Neural cell (in vitro differentiated cells): ENCODE results near the gene CCDC190. TPM values are rescaled to one million over a fixed set of nuclear protein-coding genes. Genes with fewer than 3 reads are reported as not detected.

Experiments
- H2AFZ ChIP-seq: fragments of 200-600, 300-800 bp; sonication (generic), shearing (Covaris generic); 2 replicates; pipeline ENCODE4 v1.6.0; 2014; ENCODE audit warnings: low read depth, mild to moderate bottlenecking, antibody characterized with exemption, low read length, moderate library complexity
- H3F3A ChIP-seq: fragments of 200-600 bp; shearing (Covaris generic); 2 replicates; pipeline ENCODE4 v1.6.1; 2016; ENCODE audit warnings: mild to moderate bottlenecking, moderate library complexity, mixed read lengths, antibody characterized with exemption, low read length; ENCODE audit not compliant: insufficient read depth, poor library complexity, severe bottlenecking
- H3K27ac ChIP-seq: fragments of 200-600, 300-800 bp; sonication (generic), shearing (Covaris generic); 2 replicates; pipeline ENCODE4 v1.5.1; 2014; ENCODE audit warnings: mild to moderate bottlenecking, low read length, moderate library complexity
- H3K27me3 ChIP-seq: fragments of 300-800, 200-600 bp; sonication (generic), shearing (Covaris generic); 2 replicates; pipeline ENCODE4 v1.6.0; 2014; ENCODE audit warnings: mild to moderate bottlenecking, low read depth, low read length, moderate library complexity; ENCODE audit not compliant: insufficient read depth
- H3K36me3 ChIP-seq: fragments of 300-800, 200-600 bp; sonication (generic), shearing (Covaris generic); 2 replicates; pipeline ENCODE4 v1.5.1; 2014; ENCODE audit warnings: mild to moderate bottlenecking, antibody characterized with exemption, low read length, moderate library complexity; ENCODE audit not compliant: insufficient read depth
- H3K4me2 ChIP-seq: fragments of 300-800, 200-600 bp; sonication (generic), shearing (Covaris generic); 2 replicates; pipeline ENCODE4 v1.6.0; 2014; ENCODE audit warnings: mild to moderate bottlenecking, low read length
- H3K4me3 ChIP-seq: fragments of 300-800, 200-600 bp; sonication (generic), shearing (Covaris generic); 2 replicates; pipeline ENCODE4 v1.5.1; 2014; ENCODE audit warnings: mild to moderate bottlenecking, low read length, moderate library complexity
- H3K79me2 ChIP-seq: fragments of 200-600 bp; shearing (Covaris generic); replicated peaks from 2 replicates; pipeline ENCODE4 v1.6.0; 2014; ENCODE audit warnings: mild to moderate bottlenecking, low read length, moderate library complexity; ENCODE audit not compliant: insufficient read depth
- H3K9ac ChIP-seq: fragments of 300-800, 200-600 bp; sonication (generic), shearing (Covaris generic); 2 replicates; pipeline ENCODE4 v1.6.1; 2016; ENCODE audit warnings: mild to moderate bottlenecking, low read length, mixed read lengths
- H3K9me2 ChIP-seq: fragments of 200-600 bp; shearing (Covaris generic); 2 replicates; pipeline ENCODE4 v1.6.1; 2016; ENCODE audit warnings: mild to moderate bottlenecking, low read length, mixed read lengths; ENCODE audit not compliant: insufficient read depth
- H3K9me3 ChIP-seq: fragments of 200-600, 300-800 bp; sonication (generic), shearing (Covaris generic); 2 replicates; pipeline ENCODE4 v1.6.1; 2016; ENCODE audit warnings: mild to moderate bottlenecking, mixed run types, low read length, moderate library complexity, mixed read lengths
- H4K20me1 ChIP-seq: fragments of 200-600 bp; shearing (Covaris generic); 2 replicates; pipeline ENCODE4 v1.6.1; 2016; ENCODE audit warnings: mild to moderate bottlenecking, mixed run types; ENCODE audit not compliant: insufficient read depth
- EP300 ChIP-seq: fragments of 450-650 bp; conservative IDR thresholded peaks from 2 replicates; pipeline ENCODE4 v1.6.1; 2014; ENCODE audit warnings: antibody characterized with exemption, mild to moderate bottlenecking, moderate library complexity; ENCODE audit not compliant: poor library complexity, severe bottlenecking
- EZH2 ChIP-seq: fragments of 200-600, 300-800 bp; shearing (Covaris generic), sonication (generic); IDR thresholded peaks from 2 replicates; pipeline ENCODE4 v1.6.1; 2014; ENCODE audit warnings: antibody characterized with exemption, low read length, borderline replicate concordance, mild to moderate bottlenecking; ENCODE audit not compliant: insufficient read depth, poor library complexity, severe bottlenecking
- MXI1 ChIP-seq: fragments of 450-650 bp; conservative IDR thresholded peaks from 2 replicates; pipeline ENCODE4 v1.6.1; 2014; ENCODE audit warnings: antibody characterized with exemption, mild to moderate bottlenecking; ENCODE audit not compliant: poor library complexity, severe bottlenecking
- POLR2AphosphoS5 ChIP-seq: IDR thresholded peaks from 2 replicates; pipeline ENCODE4 v1.6.1; 2012
- RAD21 ChIP-seq: fragments of 450-650 bp; conservative IDR thresholded peaks from 2 replicates; pipeline ENCODE4 v1.6.1; 2014; ENCODE audit warnings: antibody characterized with exemption, mild to moderate bottlenecking, moderate library complexity
- SMC3 ChIP-seq: fragments of 450-650 bp; conservative IDR thresholded peaks from 2 replicates; pipeline ENCODE4 v1.6.1; 2014; ENCODE audit warnings: antibody characterized with exemption, mild to moderate bottlenecking, moderate library complexity; ENCODE audit not compliant: poor library complexity
- TAF1 ChIP-seq: IDR thresholded peaks from 2 replicates; pipeline ENCODE4 v1.6.1; 2012; ENCODE audit warnings: low read depth
- polyA plus RNA-seq: library from polyadenylated mRNA; depleted of rRNA; stranded (reverse); fragments of >200 nt; gene quantifications from 2 replicates; pipeline ENCODE4 v1.2.3, GENCODE V29; 2014
- TF ChIP-seq, protein P1 (sequence below): fragments of 450-650 bp; IDR thresholded peaks from 2 replicates; pipeline ENCODE4 v1.5.1; 2014; ENCODE audit warnings: antibody characterized with exemption, mild to moderate bottlenecking, moderate library complexity; ENCODE audit not compliant: poor library complexity, severe bottlenecking
- TF ChIP-seq, protein P2 (sequence below): IDR thresholded peaks from 2 replicates; pipeline ENCODE4 v1.6.1; 2012; ENCODE audit warnings: borderline replicate concordance

CCDC190 gene
- polyA plus RNA-seq, 1 donor from 2014 or later = not detected

DNA sequence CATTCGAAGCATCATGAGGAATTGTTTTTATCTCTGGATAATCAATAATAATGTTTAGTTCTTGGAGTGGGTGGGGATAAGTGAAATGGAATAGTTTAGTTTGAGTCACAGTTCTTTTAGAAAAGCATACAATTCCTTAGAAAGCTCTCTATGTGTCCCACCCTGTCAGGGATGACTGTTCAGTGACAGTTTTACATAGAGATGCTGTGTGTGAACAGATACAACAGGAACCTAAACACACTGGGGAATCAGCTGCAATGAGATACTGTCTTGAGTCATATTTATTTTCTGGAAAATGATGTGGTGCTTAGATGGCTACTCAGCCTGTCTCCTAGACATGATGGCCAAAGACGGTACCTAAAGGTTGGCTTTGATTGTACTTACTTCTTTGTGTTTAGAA, 25.7 kb upstream of the CCDC190 start:
- TF ChIP-seq EZH2 (no peak), MXI1 (no peak), POLR2AphosphoS5 (no peak), EP300 (no peak), TAF1 (no peak), RAD21 (no peak), SMC3 (no peak)
- TF ChIP-seq, protein P1, sequence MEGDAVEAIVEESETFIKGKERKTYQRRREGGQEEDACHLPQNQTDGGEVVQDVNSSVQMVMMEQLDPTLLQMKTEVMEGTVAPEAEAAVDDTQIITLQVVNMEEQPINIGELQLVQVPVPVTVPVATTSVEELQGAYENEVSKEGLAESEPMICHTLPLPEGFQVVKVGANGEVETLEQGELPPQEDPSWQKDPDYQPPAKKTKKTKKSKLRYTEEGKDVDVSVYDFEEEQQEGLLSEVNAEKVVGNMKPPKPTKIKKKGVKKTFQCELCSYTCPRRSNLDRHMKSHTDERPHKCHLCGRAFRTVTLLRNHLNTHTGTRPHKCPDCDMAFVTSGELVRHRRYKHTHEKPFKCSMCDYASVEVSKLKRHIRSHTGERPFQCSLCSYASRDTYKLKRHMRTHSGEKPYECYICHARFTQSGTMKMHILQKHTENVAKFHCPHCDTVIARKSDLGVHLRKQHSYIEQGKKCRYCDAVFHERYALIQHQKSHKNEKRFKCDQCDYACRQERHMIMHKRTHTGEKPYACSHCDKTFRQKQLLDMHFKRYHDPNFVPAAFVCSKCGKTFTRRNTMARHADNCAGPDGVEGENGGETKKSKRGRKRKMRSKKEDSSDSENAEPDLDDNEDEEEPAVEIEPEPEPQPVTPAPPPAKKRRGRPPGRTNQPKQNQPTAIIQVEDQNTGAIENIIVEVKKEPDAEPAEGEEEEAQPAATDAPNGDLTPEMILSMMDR = no peak
- TF ChIP-seq, protein P2, sequence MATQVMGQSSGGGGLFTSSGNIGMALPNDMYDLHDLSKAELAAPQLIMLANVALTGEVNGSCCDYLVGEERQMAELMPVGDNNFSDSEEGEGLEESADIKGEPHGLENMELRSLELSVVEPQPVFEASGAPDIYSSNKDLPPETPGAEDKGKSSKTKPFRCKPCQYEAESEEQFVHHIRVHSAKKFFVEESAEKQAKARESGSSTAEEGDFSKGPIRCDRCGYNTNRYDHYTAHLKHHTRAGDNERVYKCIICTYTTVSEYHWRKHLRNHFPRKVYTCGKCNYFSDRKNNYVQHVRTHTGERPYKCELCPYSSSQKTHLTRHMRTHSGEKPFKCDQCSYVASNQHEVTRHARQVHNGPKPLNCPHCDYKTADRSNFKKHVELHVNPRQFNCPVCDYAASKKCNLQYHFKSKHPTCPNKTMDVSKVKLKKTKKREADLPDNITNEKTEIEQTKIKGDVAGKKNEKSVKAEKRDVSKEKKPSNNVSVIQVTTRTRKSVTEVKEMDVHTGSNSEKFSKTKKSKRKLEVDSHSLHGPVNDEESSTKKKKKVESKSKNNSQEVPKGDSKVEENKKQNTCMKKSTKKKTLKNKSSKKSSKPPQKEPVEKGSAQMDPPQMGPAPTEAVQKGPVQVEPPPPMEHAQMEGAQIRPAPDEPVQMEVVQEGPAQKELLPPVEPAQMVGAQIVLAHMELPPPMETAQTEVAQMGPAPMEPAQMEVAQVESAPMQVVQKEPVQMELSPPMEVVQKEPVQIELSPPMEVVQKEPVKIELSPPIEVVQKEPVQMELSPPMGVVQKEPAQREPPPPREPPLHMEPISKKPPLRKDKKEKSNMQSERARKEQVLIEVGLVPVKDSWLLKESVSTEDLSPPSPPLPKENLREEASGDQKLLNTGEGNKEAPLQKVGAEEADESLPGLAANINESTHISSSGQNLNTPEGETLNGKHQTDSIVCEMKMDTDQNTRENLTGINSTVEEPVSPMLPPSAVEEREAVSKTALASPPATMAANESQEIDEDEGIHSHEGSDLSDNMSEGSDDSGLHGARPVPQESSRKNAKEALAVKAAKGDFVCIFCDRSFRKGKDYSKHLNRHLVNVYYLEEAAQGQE = no peak
- Histone ChIP-seq H3K9me3 (no peaks in the 10 kb centered on the region), H3K4me3 (no peak overlapping the region), H3F3A (no peaks in the 10 kb centered on the region), H3K4me2 (no peak overlapping the region), H4K20me1 (no peaks in the 10 kb centered on the region), H3K9ac (no peak overlapping the region), H3K36me3 (no peaks in the 10 kb centered on the region), H3K27ac (no peak overlapping the region), H2AFZ (no peak overlapping the region), H3K27me3 (no peaks in the 10 kb centered on the region), H3K79me2 (no peaks in the 10 kb centered on the region), H3K9me2 (no peaks in the 10 kb centered on the region)

DNA sequence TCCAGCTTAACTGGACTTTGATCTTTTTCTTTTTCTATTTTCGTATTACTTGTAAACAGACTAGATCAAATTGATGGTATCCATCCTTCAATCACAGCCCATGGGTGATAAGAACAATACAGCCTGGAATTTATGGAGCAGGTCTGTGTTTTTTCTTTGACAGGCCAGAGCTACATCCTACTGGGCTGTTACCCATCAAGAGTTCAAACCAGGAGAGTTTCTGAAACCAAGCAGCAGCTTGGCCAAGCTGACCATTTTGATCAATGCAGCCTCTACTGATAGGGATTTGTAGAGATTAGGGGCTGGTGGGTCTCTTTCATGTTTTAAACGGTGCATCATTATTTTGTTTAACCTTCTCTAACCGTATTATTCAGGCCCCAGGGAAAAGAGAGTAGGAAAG, 24.3 kb upstream of the CCDC190 start:
- H2AFZ ChIP-seq = no peak overlapping the region
- no peaks in the 10 kb centered on the region for H3K9me2 ChIP-seq
- H3K79me2 ChIP-seq = no peaks in the 10 kb centered on the region
- no peaks in the 10 kb centered on the region for H3K27me3 ChIP-seq
- no peak overlapping the region for H3K4me3 ChIP-seq
- no peaks in the 10 kb centered on the region for H4K20me1 ChIP-seq
- no peaks in the 10 kb centered on the region for H3K9me3 ChIP-seq
- no peaks in the 10 kb centered on the region for H3F3A ChIP-seq
- H3K4me2 ChIP-seq = no peak overlapping the region
- TF ChIP-seq RAD21 (no peak), EZH2 (no peak), MXI1 (no peak), POLR2AphosphoS5 (no peak)
- TF ChIP-seq, protein P2 = no peak
- TF ChIP-seq, protein P1 = no peak
- H3K36me3 ChIP-seq = no peaks in the 10 kb centered on the region
- H3K9ac ChIP-seq = no peak overlapping the region
- H3K27ac ChIP-seq = no peak overlapping the region
